HG03521 (cell line): ENCODE measurements around the gene EZH2.

Source experiments
- ATAC-seq: cut with Tn5 transposase; IDR thresholded peaks from one replicate; pipeline ENCODE4 v1.9.1; 2021; ENCODE audit warnings: mild to moderate bottlenecking, moderate library complexity; ENCODE audit not compliant: unreplicated experiment

EZH2 gene

DNA sequence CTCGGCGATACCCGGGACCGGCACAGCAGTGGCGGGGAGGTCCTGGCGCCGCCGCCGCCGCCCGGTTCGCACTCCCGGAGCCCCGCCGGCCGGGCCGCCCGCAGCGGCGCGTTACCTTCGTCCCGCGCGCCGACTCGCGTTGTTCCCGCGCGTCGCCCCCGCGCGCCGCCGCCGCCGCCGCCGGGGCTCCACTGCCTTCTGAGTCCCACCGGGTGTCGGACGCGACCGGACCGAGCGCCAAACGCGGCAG, at the start of gene EZH2:
EZH2 (minus strand) TSS at position 243 of the 250 bp plus-strand sequence. CDS start 36,993 bp downstream, outside the sequence.
- peak; percentile 19 for ATAC-seq

GRCh38 chr7:148931470-148931869, 47.4 kb upstream of the EZH2 start:
- no peak for ATAC-seq

- no peak for ATAC-seq
Observed at GRCh38 chr7:148930335-148930734, 46.2 kb upstream of the EZH2 start.

GRCh38 chr7:148929176-148929575, 45.1 kb upstream of the EZH2 start:
- ATAC-seq, result no peak

DNA sequence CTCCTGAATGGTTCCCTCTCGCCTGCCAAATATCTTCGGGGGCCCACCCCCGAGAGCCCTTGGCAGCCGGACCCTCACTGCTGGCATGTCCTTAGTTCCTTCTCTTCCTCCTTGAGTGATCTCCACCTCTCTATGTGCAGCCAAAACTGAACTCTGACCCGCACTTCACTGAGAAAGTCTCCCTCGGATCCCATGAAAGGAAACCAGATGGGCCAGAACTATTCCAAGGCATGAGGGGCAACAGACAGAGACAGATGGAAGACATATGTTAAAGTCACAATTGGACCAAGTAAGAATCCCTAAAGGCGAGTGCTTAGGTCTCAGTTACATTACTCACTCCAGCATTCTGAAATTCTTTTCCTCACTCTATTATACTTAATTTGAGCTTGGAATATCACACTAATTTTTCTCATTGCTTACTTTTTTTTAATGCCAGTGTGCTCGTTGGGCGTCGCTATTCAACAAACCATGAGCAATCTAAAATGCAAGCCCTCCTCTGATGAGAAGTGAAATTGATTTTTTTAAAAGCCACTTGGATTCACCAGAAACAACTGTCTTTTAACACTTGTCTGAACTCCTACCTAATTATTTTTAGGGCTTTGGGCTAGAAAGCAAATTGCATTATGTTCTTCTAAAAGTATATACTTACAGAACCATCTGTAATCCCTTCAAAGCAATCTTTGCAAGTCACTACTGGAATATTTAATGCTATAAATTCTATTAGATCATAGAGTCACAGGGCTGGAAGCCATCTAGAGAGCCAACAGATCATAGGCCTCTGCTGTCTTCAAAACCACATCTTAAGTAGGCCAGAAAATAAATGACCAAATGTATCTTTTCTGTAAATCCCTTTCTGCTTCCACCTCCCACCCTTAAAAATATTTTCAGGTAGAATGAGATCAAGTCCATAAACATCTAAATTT, 43.3 kb upstream of the EZH2 start:
- no peak for ATAC-seq

- ATAC-seq, result no peak
Observed at GRCh38 chr7:148925836-148926235, 41.7 kb upstream of the EZH2 start.

GRCh38 chr7:148924011-148924410, 39.9 kb upstream of the EZH2 start:
- no peak for ATAC-seq

DNA sequence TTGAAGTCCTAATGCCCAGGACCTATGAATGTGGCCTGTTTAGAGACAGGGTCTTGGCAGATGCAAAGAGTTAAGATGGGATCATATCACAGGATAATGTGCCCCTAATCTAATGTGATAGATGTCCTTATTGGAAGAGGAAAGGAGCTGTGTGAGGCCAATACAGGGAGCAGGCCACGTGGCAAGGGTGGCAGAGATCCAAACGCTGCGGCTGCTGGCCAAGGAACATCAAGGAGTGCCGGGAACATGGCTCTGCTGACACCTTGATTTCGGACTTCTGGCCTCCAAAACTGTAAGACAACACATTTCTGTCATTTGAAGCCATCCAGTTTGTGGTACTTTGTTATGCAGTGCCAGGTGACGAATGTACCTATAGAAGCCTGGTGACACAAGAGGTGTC, 37.7 kb upstream of the EZH2 start:
- ATAC-seq, result no peak

DNA sequence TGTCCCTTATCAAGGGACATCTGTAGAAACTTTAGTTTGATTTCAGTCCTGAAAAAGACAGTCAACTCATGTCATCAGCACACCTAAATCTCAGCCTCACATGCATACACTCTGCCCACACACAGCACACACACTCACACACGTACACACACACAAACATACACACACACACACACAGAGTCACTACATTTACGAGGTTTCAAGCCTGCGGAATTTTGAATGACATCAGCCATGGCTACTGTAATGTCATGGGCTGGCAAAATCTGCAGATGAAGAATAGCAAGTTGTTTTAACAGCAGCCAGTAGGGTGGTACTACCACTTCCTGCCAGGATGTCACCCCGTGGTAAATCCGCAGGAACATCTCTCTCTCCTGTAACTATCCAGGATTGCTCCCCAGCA, 37.1 kb upstream of the EZH2 start:
- ATAC-seq, result no peak

DNA sequence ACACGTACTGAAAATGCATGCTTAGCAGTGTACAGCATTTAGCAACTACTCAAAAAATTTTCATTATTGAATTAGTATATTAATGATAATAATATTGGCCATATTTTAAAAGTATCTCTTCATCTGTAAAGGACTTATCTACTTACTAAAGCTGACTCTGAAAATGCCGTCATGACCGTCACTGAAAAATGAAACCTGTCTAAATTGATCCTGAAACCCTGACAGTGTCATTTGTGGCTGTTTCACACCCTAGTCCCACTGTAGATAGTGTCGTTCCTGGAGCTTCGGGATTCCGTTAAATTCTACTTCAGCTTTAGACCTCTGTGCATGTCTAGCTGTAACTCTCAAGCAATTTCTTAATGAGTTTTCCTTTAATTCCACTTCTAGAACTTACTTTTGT, 35.8 kb upstream of the EZH2 start:
- ATAC-seq, result no peak

- ATAC-seq, result no peak
Observed at GRCh38 chr7:148918058-148918596, 34.0 kb upstream of the EZH2 start.

GRCh38 chr7:148916186-148916585, 32.1 kb upstream of the EZH2 start:
- no peak for ATAC-seq

DNA sequence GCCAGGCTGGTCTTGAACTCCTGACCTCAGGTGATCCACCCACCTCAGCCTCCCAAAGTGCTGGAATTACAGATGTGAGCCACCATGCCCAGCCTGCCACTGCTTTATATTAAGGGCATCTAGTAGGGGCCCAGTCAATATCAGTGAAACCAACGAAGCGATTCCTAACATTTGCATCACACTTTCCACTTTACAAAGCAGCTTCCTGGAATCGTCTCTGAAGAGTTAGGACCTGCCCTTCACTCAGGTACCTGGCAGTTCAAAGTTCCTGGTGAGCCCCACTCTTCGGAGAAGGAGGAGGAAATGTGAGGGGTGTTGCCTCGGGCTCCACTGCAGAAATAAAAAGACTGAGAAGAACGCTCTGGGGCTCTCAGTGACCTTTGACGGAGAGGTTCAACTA, 31.1 kb upstream of the EZH2 start:
- ATAC-seq, result no peak

- ATAC-seq, result peak; percentile 37
Observed at GRCh38 chr7:148914208-148914777, 30.2 kb upstream of the EZH2 start.

- ATAC-seq, result no peak
Observed at GRCh38 chr7:148912758-148913541, 28.9 kb upstream of the EZH2 start.

DNA sequence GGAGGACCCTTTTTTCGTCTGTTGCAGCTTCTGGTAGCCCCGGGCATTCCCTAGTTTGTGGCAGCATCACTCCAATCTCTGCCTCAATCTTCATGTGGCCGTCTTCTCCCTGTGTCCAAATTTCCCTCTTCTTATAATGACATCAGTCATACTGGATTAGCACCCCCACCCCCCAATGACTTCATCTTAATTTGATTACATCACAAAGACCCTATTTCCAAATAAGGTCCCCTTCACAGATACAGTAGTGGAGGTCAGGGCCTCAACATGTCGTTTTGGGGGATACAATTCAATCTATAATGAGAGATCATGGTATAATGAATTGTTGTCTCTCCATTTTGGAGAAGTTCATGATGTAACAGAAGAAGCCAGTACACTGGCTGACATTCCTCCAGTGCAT, 28.1 kb upstream of the EZH2 start:
- no peak for ATAC-seq

DNA sequence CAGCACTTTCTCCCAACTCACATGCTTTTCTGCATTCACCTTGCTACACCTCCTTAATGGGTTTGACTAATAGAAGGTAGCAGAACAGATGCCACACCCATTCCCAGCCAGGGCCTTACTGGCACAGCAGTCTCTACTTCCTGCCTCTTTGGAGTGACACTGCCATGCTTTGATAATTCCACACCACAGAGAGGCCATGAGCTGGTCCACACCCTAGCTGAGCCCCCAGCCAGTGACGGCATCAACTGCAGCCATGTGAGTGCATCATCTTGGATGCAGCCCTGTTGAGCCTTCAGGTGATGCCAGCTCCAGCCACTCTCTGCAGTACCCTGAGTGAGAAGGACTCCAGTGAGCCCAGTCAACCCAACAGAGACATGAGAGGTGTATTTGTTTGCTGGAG, 27.5 kb upstream of the EZH2 start:
- ATAC-seq, result no peak

DNA sequence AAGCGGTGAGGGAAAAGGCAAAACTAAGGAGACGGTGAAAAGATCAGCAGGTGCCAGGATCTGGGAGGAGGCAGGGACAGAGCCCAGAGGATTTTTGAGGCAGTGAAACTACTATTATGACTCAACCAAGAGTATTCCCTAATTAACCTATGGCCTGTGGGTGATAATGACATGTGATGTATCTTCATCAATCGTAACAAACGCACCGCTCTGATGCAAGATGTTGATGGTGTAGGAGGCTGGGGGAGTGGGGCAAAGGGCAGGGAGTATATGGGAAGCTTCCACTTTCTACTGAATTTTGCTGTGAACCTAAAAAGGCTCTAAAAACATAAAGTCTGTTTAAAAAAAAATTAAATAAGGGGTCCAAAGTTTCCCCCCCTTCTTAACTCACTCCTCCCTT, 25.5 kb upstream of the EZH2 start:
- ATAC-seq, result no peak

GRCh38 chr7:148906707-148907498, 22.8 kb upstream of the EZH2 start:
- ATAC-seq, result no peak

GRCh38 chr7:148905093-148905666, 21.1 kb upstream of the EZH2 start:
- ATAC-seq, result no peak

- no peak for ATAC-seq
Observed at GRCh38 chr7:148903504-148903903, 19.4 kb upstream of the EZH2 start.
